ENCODE results near the gene POLRMT. TPM values are rescaled to one million over a fixed set of nuclear protein-coding genes. Genes with fewer than 3 reads are reported as not detected.
"Not testable (repeated sequence)": the region's sequence is repeated elsewhere in the genome, so short reads cannot be mapped to it uniquely, and the experiment has no call there.

POLRMT gene
- total and polyA plus RNA-seq, 11 donors, result 32.0 to 78.0 (median 41.5) TPM

GRCh38 chr19:585551-586110, 47.7 kb downstream of the POLRMT start:
- 59 to 68% (median 64%) methylated on average over 8 to 10 of the region's 10 CpGs for WGBS, 4 donors
- intact Hi-C loops (cut with DNase I), result loop anchor here in 1 of 10 donors (10.0 kb wide), 1 partner anchor 149 kb away; no protein-coding TSS in a partner anchor

GRCh38 chr19:585146-585545, 48.2 kb downstream of the POLRMT start:
- not testable (repeated sequence) for H3K4me3 ChIP-seq, H3K27ac ChIP-seq, ATAC-seq, H3K9me3 ChIP-seq
- intact Hi-C loops (cut with DNase I), result loop anchor here in 1 of 10 donors (10.0 kb wide), 1 partner anchor 150 kb away; no protein-coding TSS in a partner anchor
- peak in 1 of 5 donors; percentile 54 for DNase-seq
- H3K27me3 ChIP-seq, result peaks cover 5 to 22% (median 15%) of the 10 kb centered on the region in 9 donors
- H3K4me1 ChIP-seq, result peaks cover 0 to 55% (median 25%) of the 10 kb centered on the region in 12 donors
- WGBS, 4 donors, result 78 to 86% (median 82%) methylated on average over 18 to 34 of the region's 34 CpGs
- H3K36me3 ChIP-seq, result peaks cover 0 to 36% (median 29%) of the 10 kb centered on the region in 9 donors

More at GRCh38 chr19:585551-586110, 47.7 kb downstream of the POLRMT start:
- TF ChIP-seq CTCF (IDR thresholded peaks at IDR 0.05) (no peak), POLR2A (IDR thresholded peaks at IDR 0.05) (no peak)
- peak in 1 of 5 donors; percentile 40 for DNase-seq
- Histone ChIP-seq H3K27ac (no peak overlapping the region), H3K36me3 (peaks cover 0 to 31% (median 24%) of the 10 kb centered on the region in 9 donors), H3K27me3 (peaks cover 8 to 26% (median 15%) of the 10 kb centered on the region in 9 donors), H3K4me3 (no peak overlapping the region), H3K4me1 (peaks cover 0 to 53% (median 27%) of the 10 kb centered on the region in 12 donors), H3K9me3 (no peaks in the 10 kb centered on the region)
- ATAC-seq, result peak in 2 of 4 donors; percentile 2 to 3

- intact Hi-C loops (cut with DNase I), result loop anchor here in 2 of 10 donors (5.0 to 10.0 kb wide), 2 partner anchors 48 to 150 kb away; partner anchors contain the start of gene POLRMT (in 1 of the 2)
- WGBS, 4 donors, result 21 to 29% (median 24%) methylated on average over 17 to 38 of the region's 38 CpGs
- TF ChIP-seq CTCF (IDR thresholded peaks at IDR 0.05) (peak; percentile 76 to 95 (median 83)), POLR2A (IDR thresholded peaks at IDR 0.05) (peak in 1 of 2 donors; percentile 43)
- H3K9me3 ChIP-seq, result no peaks in the 10 kb centered on the region
- H3K27ac ChIP-seq, result peak overlapping the region in 2 of 12 donors; percentile 27 to 38
- no peak overlapping the region for H3K4me3 ChIP-seq
- peak in 2 of 5 donors; percentile 67 to 82 for DNase-seq
- H3K36me3 ChIP-seq, result peaks cover 0 to 43% (median 35%) of the 10 kb centered on the region in 9 donors
- H3K27me3 ChIP-seq, result peaks cover 4 to 21% (median 15%) of the 10 kb centered on the region in 9 donors
- peaks cover 0 to 61% (median 25%) of the 10 kb centered on the region in 12 donors for H3K4me1 ChIP-seq
- peak; percentile 56 to 68 (median 63) for ATAC-seq
Measured at GRCh38 chr19:584240-585001, 48.9 kb downstream of the POLRMT start.

- intact Hi-C loops (cut with DNase I), result loop anchor here in 2 of 10 donors (5.0 to 10.0 kb wide), 2 partner anchors 48 to 151 kb away; partner anchors contain the start of gene POLRMT (in 1 of the 2)
- ATAC-seq (peak in 3 of 4 donors; percentile 0 to 1 (median 0)), DNase-seq (peak in 1 of 5 donors; percentile 43)
- Histone ChIP-seq H3K4me3 (no peak overlapping the region), H3K27me3 (peaks cover 0 to 16% (median 10%) of the 10 kb centered on the region in 9 donors), H3K9me3 (no peaks in the 10 kb centered on the region), H3K4me1 (peaks cover 0 to 61% (median 23%) of the 10 kb centered on the region in 12 donors), H3K27ac (peak overlapping the region in 2 of 12 donors; percentile 27 to 38), H3K36me3 (peaks cover 0 to 48% (median 36%) of the 10 kb centered on the region in 9 donors)
- TF ChIP-seq CTCF (IDR thresholded peaks at IDR 0.05), result no peak
- TF ChIP-seq POLR2A (IDR thresholded peaks at IDR 0.05), result no peak
- WGBS, 4 donors, result 66 to 79% (median 70%) methylated on average over 3 to 5 of the region's 5 CpGs
Measured at GRCh38 chr19:583968-584239, 49.4 kb downstream of the POLRMT start.

Measured in heart left ventricle (tissue), 16 donors.